Coronary artery (tissue), 2 donors: ENCODE results near the gene SCARF1.
A peak's percentile ranks its signal among the peaks of the same experiment; 100 is the strongest.

Experiments
- DNase-seq: peaks from one replicate; pipeline ENCODE4 v3.0.0-alpha.2; 2017; ENCODE audit warnings: low spot score
- H3K27ac ChIP-seq, 2 donors: fragments of 200-600 bp; sonication (generic); one replicate each; pipeline ENCODE4 v1.5.1; 2016 to 2019
- H3K4me3 ChIP-seq: fragments of 200-600 bp; sonication (generic); 2 replicates; pipeline ENCODE4 v1.5.1; 2016; ENCODE audit warnings: mild to moderate bottlenecking, moderate library complexity
- CTCF ChIP-seq: fragments of 200-600 bp; sonication (generic); IDR thresholded peaks from one replicate; pipeline ENCODE4 v1.5.1; 2019; ENCODE audit warnings: antibody characterized with exemption

Gene SCARF1

GRCh38 chr17:1651559-1651844, 6.0 kb upstream of the SCARF1 start:
- no peak for DNase-seq
- Histone ChIP-seq H3K27ac (peak overlapping the region in 1 of 2 donors; percentile 100), H3K4me3 (no peak overlapping the region)
- no peak for TF ChIP-seq CTCF

DNA sequence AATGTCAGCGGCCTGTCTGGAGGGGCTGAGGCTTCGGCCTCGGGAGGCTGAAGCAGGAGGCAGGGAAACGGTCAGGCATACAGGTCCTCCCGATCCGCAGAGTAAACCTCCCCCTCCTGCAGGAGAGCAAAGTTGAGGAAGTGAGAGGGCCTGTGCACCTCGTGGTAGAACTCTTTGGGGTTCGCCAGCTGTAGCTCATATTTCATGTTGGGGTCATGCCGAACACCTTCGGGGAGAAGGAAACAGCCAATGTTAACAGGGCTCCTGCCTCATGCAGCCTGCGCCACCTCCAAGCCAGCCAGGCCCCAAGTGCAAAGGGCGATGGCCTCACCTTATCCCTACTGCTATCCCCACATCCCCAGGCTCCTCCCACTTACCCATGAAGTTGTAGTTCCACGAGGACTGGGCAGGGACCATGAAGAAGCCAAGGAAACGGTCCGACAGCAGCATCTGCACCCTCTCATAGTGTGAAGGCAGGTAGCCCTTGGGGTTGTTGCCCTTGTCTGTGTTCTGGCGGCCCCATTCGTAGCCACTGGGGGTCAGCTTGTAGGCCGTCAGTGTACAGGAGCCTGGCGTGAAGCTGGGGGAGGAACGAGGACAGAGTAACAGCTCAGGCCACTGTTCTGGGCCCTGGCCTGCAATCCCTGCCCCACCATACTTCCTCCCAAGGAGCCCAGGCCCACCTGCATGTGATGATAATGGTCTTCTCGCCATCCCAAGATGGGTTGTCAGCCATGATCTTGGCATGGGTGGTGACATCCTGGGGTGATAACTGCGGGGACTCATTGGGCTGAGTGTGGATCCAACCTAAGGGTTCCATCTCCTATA, 5.4 kb upstream of the SCARF1 start:
- no peak overlapping the region for H3K4me3 ChIP-seq
- DNase-seq: no peak
- no peak for TF ChIP-seq CTCF
- peak overlapping the region; percentile 98 to 100 for H3K27ac ChIP-seq

DNA sequence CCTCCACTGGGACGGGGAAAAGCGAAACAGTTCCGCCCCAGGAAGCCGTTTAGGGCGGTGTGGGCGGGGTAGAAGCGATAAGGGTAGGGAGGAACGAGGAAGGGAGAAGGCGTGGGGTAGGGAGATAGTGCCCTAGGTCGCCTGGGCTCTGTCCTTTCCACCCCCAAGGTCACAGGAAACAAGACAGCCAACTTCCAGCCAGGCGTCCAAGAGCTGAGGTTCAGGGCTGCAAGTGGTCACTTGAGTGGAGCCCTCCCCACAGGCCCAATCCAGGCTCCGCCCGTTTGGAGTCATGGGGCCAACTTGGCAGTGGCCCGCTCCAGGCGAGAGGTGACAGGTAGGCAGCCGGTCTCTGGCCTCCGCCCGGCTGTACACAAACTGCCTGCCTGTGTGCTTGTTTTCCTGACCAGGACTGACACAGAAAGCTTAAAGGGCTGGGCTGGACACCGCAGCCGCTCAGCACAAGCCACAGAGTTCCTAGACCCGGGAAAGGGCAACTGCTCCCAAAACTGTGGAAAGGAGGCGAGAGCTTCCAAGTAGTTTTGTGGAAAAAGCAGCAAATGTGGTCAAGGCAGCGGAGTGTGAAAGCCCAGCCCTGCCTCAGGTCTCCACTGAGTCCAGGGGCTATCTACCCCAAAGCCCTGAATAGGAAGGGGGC, 4.4 kb upstream of the SCARF1 start, which contains the start of gene RILP:
Gene RILP, minus strand, starts transcription at position 23 of the 658 bp plus-strand sequence. CDS start 62 bp downstream, outside the sequence.
- no peak for TF ChIP-seq CTCF
- H3K27ac ChIP-seq: peak within 1 kb of the TSS; percentile 98 to 100
- peak within 1 kb of the TSS; percentile 95 for H3K4me3 ChIP-seq
- peak; percentile 90 for DNase-seq

DNA sequence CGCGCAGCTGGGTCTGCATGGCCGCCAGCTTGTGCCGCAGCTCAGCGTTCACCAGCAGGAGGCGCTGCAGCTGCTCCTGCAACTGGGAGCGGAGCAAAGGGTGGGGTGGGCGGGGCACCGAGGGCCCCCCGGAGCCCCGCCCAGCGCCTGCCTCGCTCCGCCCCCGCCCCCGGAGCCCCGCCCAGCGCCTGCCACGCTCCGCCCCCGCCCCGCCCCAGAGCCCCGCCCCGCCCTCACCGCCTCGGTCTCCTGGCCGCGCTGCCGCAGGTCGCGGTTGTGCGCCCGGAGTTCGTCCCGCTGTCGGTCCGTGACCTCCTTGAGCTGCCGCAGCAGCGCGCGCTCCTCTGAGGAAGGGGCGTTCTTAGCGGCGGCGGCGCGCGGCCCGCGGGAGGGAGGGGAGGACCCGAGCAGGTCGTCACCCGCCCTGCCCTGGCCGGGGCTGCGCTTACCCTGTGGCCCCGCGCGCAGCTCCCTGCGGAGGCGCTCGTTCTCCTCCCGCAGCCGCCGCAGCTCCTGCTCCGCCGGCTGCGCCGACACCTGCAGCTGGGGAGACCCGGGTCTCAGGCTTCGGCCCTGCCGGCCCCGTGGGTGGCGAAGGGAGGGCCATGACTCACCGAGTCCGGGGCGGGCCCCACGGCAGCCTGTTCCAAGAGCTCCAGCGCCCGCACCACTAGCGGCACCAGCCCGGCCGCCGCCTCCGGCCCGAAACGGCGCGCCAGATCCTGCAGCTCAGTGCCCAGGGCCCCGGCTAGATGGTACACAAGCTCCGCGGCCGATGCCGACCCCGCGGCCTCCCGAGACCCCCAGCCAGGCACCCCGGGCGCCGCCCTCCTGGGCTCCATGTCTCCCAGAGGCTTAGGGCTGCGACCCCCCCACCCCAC, 3.7 kb upstream of the SCARF1 start:
- Histone ChIP-seq H3K27ac (peak overlapping the region; percentile 98 to 100), H3K4me3 (peak overlapping the region; percentile 95)
- peak; percentile 99 for TF ChIP-seq CTCF
- peak; percentile 95 for DNase-seq

GRCh38 chr17:1648173-1648962, 2.8 kb upstream of the SCARF1 start:
- TF ChIP-seq CTCF: no peak
- Histone ChIP-seq H3K4me3 (peak overlapping the region; percentile 95), H3K27ac (peak overlapping the region; percentile 84 to 100)
- DNase-seq: peak; percentile 96

DNA sequence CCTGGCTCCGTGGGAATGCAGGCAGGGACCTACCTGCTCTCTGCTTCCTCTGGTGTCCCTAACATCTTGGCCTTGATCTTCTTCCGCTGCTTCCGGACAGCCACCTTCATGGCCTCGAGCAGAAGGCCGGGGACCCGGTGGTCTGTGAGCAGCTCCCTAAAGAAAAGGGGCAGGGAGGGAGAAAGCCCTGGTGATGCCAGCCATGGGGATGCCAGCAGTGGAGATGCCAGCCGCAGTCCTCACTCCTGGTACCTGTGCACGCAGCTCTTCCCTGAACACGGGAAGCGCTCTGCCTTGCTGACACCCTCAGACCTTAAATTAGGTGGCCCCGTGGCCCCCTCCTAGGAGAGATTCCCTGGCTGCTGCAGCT, 2.3 kb upstream of the SCARF1 start:
- Histone ChIP-seq H3K27ac (peak overlapping the region in 1 of 2 donors; percentile 100), H3K4me3 (peak overlapping the region; percentile 95)
- no peak for DNase-seq
- TF ChIP-seq CTCF: no peak
